NCI-H1105 (cell line): ENCODE measurements around the gene TBCB.
"Not testable (repeated sequence)": the region's sequence is repeated elsewhere in the genome, so short reads cannot be mapped to it uniquely, and the experiment has no call there.

ENCODE experiments used
- DNase-seq: peaks from one replicate; lab custom pipeline; 2025; lab: John Stamatoyannopoulos, UW

TBCB gene, protein sequence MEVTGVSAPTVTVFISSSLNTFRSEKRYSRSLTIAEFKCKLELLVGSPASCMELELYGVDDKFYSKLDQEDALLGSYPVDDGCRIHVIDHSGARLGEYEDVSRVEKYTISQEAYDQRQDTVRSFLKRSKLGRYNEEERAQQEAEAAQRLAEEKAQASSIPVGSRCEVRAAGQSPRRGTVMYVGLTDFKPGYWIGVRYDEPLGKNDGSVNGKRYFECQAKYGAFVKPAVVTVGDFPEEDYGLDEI

DNA sequence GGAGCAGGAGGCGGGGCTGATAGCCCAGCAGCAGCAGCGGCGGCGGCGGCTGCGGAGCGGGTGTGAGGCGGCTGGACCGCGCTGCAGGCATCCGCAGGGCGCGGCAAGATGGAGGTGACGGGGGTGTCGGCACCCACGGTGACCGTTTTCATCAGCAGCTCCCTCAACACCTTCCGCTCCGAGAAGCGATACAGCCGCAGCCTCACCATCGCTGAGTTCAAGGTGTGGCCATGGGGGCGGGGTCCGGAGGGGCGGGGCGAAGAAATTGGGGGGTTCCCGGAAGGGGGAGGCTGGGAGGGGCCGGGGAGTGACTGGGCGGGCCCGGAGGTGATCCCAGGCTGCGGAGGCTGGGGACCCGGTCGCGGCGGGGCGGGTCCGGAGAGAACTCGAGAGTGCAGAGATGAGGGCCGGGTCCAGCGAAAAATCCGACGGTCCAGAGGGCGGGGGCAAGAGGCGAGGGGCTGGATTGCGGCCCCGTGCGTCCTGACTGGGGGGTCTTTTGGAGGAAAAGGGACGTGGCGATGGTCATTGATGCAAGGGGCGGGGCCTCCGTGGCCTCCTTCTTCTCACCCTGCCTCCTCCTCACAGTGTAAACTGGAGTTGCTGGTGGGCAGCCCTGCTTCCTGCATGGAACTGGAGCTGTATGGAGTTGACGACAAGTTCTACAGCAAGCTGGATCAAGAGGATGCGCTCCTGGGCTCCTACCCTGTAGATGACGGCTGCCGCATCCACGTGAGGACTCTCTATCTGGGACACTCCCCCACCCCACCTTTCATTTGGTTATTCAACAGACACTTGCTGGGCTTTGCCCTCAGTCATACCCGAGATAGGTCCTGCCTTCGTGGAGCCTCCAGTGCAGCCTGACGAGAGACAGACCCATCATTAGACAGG, at the start of gene TBCB:
TBCB (plus strand) TSS at position 16 of the 891 bp plus-strand sequence; CDS start at position 109, 93 bp downstream.
- DNase-seq = peak; percentile 77

DNA sequence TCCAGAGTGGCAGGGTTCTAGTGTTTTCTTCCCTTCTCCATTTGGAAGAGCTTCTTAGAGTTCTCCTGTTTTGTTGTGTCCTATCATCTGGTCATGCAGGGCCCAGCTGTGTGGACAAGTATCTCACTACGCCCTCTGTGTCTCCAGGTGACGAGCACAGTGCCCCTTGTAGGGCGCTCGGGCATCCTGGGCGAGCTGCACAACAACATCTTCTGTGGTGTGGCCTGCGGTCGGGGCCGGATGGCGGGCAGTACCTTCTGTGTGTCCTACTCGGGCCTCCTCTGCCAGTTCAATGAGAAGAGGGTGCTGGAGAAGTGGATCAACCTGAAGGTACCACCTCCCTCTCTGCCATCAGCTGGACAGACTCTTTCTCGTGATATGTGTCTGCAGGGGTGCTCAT, 47.6 kb upstream of the TBCB start:
- DNase-seq = no peak

DNA sequence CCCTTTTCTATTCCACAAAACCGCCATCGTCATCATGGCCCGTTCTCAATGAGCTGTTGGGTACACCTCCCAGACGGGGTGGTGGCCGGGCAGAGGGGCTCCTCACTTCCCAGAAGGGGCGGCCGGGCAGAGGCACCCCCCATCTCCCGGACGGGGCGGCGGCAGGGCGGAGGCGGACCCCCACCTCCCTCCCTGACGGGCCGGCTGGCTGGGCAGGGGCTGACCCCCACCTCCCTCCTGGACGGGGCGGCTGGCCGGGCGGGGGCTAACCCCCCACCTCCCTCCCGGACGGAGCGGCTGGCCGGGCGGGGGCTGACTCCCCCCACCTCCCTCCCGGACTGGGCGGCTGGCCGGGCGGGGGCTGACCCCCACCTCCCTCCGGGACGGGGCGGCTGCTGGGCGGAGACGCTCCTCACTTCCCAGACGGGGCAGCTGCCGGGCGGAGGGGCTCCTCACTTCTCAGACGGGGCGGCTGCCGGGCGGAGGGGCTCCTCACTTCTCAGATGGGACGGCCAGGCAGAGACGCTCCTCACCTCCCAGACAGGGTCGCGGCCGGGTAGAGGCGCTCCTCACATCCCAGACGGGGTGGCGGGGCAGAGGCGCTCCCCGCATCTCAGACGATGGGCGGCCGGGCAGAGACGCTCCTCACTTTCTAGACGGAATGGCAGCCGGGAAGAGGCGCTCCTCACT, 46.3 kb upstream of the TBCB start:
- DNase-seq = not testable (repeated sequence)

DNA sequence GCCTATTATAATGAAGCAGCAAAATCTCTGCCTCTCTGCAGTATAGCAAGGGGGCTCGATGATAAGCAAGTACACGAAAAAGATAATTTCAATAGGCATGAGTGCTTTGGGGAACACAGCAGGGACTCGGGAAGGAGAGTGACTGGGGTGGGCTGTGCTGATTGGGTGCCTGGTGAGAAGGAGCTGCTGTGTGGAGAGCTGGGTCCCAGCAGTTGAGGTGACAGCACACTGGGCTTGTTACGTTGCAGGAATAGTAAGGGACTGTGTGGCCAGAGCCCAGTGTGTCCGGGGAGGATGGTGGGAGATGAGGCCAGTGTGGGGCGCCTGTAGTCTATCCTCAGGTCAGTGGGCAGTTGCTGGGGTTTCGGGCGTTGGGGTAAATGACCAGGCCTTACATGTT, 43.2 kb upstream of the TBCB start:
- no peak for DNase-seq

DNA sequence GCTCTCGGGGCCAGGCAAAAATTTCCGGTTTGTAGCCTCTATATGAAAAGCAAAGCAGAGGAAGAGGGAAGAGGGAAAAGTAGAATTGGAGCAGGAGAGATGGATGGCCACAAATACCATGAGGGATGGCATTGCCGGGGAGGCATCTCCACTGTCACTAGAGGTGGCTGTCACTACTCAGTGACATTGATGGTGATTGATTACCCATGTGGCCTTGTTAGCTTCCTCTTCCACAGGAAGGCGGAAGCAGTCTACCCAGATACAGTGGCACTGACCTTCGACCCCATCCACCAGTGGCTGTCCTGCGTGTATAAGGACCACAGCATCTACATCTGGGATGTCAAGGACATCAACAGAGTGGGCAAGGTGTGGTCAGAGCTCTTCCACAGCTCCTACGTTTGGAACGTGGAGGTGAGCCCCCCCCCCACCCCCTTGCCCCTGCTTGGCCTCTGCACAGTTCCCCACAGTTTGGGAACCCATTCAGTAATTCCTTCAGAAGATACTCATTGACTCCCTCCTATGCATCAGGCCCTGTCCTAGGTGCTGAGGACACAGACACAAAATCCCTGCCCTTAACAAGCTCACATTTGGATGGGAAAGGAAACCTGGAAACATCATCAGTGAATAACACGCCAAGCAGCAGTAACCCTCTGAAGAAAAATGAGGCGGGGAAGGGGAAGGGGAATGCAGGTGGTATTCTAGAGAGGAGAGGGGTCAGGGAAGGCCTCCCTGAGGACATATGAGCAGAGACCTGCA, 42.0 kb upstream of the TBCB start:
- DNase-seq = no peak

DNA sequence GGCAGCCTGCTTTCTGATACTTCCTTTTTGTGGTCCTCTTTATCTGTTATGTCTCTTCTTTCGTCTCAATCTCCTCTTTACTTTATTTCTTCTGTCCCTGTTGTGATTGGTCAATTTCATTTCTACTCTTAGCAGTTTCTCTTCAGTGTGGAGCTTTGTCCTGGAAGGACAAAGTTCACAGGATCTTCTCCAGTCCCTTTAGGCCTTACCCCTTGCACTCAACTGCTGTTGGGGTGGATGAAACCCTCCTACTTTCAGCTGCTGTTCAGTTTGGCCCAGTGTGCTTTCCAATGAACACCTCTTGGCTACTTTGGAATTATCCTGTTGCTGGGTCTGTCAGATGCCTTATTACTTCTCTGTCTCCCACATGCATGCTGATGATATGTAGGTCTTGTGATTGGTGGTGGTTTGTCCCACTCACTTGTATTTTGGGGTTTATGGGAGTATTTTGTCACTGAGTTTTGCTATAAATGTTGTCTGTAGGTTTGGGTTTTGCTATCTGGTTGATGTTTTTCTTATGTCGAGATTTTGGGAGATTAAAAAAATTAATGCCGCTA, 35.8 kb upstream of the TBCB start:
- no peak for DNase-seq

DNA sequence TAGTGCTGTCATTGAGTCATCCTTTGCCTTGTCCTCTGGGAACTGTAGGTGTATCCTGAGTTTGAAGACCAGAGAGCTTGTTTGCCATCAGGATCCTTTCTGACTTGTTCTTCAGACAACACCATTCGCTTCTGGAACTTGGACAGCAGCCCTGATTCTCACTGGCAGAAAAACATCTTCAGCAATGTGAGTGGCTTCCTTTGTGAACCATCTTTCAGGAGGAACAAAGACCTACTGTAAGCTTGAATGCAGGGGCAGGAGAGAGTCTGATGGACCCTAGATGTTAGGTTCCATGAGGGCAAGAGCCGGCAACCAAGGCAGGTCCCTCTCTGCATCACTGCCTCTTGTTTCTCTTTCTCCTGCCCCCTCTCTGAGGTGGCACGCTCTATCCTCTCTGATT, 33.9 kb upstream of the TBCB start:
- DNase-seq = no peak

DNA sequence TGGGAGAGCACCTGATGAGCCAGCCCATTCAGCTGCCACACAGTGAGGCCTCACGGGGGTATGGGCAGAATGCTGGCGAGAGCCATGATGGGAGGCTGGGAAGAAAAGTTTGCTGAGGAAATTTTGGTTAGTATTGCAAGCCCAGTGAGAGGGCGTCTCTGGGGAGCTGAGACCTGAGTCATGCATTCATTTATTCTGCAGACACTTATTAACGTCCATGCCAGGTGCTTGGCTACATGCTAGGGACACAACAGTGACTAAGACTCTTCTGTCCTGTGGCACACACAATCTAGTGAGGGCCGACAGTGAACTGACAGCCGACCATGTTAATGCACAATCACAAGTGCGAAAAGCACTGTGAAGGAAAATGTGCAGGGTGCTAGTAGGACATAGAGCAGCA, 33.4 kb upstream of the TBCB start:
- DNase-seq = no peak

DNA sequence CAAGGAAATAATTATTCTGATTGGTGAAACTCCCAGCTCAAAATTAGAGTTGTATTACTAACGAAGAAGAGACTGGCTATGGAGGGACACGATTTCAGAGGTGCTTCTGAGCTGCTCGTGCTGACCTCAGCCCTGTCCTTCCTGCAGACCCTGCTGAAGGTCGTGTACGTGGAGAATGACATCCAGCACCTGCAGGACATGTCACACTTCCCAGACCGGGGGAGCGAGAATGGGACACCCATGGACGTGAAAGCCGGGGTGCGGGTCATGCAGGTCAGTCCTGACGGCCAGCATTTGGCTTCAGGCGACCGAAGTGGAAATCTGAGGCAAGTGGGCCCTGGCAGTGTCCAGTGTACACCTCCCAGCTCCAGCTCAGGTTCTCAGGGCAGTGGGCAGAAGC, 32.4 kb upstream of the TBCB start:
- DNase-seq = no peak

DNA sequence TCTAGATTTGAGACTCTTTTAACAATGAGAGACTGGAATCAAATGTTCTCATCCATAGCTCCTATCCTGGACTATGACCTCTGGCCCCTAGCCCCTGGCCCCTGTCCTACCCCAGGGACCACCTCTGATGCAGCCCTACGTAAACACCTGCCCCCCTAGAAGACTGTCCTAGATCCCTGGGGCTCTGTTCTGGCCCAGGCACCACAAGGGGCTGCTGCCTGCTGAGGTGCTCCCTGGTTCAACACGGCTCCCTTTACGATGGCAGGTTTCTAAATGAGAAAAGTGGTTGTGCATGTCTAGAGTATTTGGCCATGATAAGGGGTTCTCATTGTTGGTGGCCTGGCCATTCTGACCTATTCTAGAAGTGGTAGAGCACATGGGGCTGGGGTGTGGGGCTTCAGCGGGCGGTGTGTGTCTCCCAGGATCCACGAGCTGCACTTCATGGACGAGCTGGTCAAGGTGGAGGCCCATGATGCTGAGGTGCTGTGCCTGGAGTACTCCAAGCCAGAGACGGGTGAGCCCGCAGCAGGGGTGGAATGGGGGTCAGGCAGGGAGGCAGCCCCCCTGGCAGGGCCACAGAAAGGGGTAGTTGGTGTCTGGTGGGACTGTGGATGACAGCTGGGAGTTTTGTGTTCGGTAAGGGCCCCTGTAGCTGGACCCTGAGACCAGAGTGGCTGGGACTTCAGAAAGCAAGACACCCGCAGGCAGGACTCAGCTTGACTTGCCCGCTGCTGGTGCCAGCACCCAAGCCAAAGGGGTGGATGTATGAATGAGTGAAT, 30.8 kb upstream of the TBCB start:
- DNase-seq = no peak

DNA sequence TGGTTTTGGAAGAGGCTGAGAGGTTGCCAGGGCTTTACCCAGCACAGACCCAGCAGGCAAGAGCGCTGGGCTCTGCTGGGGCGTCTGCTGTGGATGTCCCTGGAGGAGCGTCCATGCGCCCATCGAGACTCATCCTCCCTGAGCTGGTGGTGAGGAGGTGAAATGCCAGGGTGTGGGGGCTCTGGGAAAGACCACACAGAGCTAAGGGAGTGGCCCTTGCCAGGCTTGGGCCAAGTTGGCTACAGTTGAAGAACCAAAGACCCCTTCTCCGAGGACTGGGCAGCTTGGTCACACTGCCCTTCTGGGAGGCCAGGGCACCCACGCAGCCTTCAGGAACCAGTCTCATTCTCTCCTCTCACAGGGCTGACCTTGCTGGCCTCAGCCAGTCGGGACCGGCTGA, 28.9 kb upstream of the TBCB start:
- no peak for DNase-seq

DNA sequence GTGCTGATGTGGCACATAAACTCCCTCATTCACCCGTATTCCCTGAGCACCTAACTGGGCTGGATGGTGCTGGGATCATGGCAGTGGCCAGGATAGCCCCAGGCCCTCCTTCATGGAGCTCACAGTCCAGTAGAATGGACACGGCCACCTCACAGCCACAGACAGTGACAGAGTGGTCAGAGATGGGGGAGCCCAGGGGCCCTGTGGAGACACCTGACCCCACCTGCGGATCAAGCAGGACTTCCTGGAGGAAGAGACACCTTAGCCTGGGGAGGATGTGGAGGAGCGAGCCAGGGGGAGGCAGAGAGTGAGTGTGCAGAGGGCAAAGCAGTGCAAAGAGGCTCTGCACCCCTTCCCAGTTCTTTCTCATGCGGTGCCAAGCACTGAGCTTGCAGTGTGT, 25.4 kb upstream of the TBCB start:
- no peak for DNase-seq

DNA sequence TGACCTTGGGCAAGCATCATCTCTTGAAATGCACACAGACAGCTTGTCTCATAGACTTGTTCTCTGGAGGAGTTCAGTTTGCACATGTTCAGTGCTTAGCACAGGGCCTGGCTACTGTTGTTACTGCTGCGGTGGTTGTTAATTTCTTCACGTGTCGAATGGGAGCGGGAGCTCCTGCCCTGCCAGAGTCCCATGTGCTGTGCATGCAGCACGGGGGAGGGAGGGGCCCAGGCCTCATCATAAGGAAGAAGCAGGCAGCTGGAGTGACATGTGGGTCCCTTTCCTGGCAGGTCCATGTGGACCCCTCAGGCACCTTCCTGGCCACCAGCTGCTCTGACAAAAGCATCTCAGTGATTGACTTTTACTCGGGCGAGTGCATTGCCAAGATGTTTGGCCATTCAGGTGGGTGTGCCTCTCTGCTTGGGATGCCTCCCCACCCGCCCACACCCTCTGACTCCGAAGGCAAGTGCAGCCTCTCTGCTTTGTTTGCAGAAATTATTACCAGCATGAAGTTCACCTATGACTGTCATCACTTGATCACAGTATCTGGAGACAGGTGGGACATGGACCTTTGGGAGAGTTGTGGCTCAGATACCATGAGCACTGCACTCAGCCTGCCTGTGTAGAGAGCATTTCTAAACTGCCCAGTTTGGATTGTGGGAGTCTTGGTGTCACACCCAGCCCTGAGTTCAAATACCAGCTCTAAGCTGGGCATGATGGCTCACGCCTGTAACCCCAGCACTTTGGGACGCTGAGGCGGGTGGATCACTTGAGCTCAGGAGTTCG, 24.2 kb upstream of the TBCB start:
- no peak for DNase-seq

DNA sequence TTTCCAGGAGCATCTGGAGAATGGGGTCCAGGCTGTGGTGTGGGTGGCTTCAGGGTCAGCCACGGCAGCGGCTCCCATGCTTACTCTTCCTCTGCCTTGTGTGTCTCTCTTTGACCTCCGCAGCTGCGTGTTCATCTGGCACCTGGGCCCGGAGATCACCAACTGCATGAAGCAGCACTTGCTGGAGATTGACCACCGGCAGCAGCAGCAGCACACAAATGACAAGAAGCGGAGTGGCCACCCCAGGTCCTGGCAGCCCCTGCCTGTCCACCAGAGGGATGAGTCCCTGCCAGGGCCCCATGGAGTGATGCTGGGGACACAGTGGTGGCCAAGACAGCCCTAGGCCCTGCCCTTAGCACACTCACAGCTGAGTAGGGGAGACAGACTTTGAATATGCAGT, 22.7 kb upstream of the TBCB start:
- no peak for DNase-seq

DNA sequence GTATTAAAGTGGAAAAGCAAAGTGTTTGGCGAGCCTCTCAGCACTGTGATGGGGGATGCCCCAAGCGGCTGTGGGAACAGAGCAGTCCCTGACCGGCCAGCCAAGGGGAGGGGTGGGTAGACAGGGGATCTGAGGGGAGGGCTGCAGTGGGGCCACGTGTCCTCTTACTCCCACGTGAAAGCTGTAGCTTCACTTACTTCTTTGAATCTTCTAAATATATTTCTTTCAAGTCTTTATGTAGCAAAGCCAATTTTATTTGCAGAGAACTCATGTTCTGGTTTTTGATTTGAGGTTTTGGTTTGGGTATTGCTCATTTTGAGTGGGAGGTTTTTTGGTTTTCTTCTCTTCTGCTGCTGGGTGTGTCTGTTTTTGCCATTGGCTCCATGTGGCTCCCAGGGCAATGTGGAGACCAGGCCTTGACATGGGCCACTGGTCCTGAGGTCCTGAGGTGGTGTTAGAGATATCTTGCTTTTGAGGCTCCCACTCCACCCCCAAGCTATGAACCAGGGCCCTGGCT, 22.1 kb upstream of the TBCB start:
- no peak for DNase-seq

DNA sequence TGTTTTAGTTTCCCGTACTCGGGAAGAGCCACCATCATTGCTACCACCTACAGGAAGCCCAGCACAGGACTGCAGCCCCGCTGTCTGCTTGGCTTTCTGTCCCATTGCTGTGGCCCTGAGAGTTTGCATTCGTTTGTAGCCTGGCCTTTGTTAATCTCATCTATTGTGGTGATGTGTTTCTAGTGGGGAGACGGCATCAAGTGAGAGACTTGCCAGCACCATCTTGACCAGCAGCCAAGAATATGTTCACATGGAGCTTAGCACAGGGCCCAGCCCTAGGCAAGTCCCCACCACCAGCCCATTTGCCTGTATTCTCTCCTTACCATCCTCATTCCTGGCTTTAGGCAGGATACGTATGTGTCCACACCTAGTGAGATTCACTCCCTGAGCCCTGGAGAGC, 21.6 kb upstream of the TBCB start:
- no peak for DNase-seq

DNA sequence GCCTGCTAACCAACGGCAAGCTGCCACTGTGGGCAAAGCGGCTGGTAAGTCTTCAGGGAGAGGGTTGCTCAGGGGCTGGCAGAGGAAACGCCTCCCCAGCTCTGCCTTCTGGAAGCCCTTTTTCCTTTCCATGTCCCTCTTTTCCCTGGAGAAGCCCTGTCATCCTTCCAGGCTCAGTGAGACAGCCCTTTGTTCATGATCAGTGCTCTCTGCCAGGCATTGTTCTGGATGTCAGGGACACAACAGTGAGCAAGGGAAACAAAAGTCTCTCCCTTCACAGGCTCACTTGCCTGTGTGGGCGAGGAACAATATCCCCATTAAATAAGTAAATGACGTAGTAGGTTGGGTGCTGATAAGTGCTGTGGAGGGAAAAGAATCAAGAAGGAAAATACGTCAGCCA, 18.2 kb upstream of the TBCB start:
- DNase-seq = no peak

DNA sequence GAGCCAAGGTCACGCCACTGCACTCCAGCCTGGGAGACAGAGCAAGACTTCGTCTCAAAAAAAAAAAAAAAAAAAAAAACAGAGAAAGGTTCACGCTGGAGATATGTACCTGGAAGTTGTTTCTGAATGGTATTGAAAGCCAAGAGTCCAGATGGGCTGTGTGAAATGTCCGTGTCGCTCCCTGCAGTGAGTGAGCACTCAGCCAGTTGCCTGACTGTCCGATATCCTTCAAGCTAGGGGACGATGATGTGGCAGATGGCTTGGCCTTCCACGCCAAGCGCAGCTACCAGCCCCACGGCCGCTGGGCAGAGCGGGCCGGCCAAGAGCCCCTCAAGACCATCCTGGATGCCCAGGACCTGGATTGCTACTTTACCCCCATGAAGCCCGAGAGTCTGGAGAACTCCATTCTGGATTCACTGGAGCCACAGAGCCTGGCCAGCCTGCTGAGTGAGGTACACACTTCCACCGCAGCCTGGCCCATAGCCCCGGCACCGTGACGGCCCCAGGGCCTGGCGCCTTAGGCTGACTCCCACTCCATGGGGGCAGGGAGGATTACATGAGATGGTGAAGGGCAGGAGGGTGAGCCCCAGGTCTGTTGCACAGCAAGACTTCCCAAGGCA, 16.0 kb upstream of the TBCB start:
- no peak for DNase-seq

DNA sequence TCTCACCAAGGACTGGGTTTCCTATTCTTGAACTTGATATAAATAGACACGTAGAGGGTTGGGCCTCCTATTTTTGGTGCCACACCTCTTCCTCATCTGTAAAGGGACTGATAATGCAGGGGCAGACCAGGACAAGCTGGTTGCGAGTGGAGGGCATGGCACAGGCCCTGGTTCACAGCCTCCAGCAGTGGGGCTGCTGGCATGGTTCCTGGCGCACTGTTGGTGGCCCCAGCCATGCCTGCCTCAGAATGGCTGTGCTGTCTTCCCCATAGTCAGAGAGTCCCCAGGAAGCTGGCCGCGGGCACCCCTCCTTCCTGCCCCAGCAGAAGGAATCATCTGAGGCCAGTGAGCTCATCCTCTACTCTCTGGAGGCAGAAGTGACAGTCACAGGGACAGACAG, 14.8 kb upstream of the TBCB start:
- no peak for DNase-seq
